Fibroblast of pulmonary artery (primary cell): Measurements from ENCODE around the gene AMTN.
"Not testable (repeated sequence)": the region's sequence is repeated elsewhere in the genome, so short reads cannot be mapped to it uniquely, and the experiment has no call there.

Experiments
- DNase-seq: peaks from one replicate; pipeline ENCODE4 v3.0.0-alpha.2; 2010; ENCODE audit warnings: low read depth
- H3K4me3 ChIP-seq: replicated peaks from 2 replicates; pipeline ENCODE4 v1.5.1; 2011; ENCODE audit warnings: low read depth, mild to moderate bottlenecking, control low read depth, low read length, moderate library complexity
- CTCF ChIP-seq: IDR thresholded peaks from 2 replicates; pipeline ENCODE4 v1.5.1; 2011; ENCODE audit warnings: mild to moderate bottlenecking, control low read depth, low read length, inconsistent platforms; ENCODE audit errors: missing control alignments

Gene AMTN

GRCh38 chr4:70531981-70532380 lies 13.6 kb downstream of the AMTN start:
- no peak for DNase-seq
- peak; percentile 14 for TF ChIP-seq CTCF
- H3K4me3 ChIP-seq, result no peak overlapping the region

GRCh38 chr4:70533211-70533610 lies 14.8 kb downstream of the AMTN start:
- DNase-seq, result no peak
- TF ChIP-seq CTCF, result no peak
- H3K4me3 ChIP-seq, result no peak overlapping the region

GRCh38 chr4:70533791-70534190 lies 15.4 kb downstream of the AMTN start:
- TF ChIP-seq CTCF, result no peak
- H3K4me3 ChIP-seq, result no peak overlapping the region
- no peak for DNase-seq

GRCh38 chr4:70534886-70535285 lies 16.5 kb downstream of the AMTN start:
- H3K4me3 ChIP-seq, DNase-seq: not testable (repeated sequence)

- H3K4me3 ChIP-seq, result no peak overlapping the region
- TF ChIP-seq CTCF, result no peak
- DNase-seq, result no peak
Observed at GRCh38 chr4:70538869-70539268, 20.5 kb downstream of the AMTN start.

GRCh38 chr4:70544279-70544868 lies 26.0 kb downstream of the AMTN start:
- no peak overlapping the region for H3K4me3 ChIP-seq
- TF ChIP-seq CTCF, result peak; percentile 70
- DNase-seq, result peak; percentile 30

- H3K4me3 ChIP-seq, result no peak overlapping the region
- peak; percentile 3 for DNase-seq
- TF ChIP-seq CTCF, result no peak
Observed at GRCh38 chr4:70556856-70557255, 38.5 kb downstream of the AMTN start.
